GM18508 (cell line): ENCODE measurements around the gene CHAT.

ENCODE experiments used
- ATAC-seq: cut with Tn5 transposase; IDR thresholded peaks from one replicate; pipeline ENCODE4 v1.9.1; 2021; ENCODE audit warnings: moderate number of reproducible peaks; ENCODE audit not compliant: insufficient read depth, unreplicated experiment

CHAT gene

DNA sequence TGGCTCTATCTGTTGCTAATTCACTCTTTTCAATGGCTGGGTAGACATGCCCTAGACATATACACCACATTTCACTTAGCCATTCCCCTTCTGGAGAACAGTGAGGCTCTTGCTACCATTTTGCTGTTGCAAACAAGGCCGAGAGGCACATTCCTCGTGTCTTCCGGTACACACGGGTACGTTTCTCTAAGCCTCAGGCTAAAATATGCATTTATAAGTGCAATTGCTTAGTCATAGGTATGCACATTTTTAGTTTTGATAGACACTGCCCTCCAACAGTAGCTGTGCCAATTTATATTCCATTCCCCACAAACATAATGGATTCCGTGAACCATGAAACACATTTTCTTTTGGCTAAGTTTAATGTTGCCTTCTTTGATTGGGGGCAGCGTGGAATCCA is 13.2 kb downstream of the CHAT start:
- ATAC-seq, result no peak

DNA sequence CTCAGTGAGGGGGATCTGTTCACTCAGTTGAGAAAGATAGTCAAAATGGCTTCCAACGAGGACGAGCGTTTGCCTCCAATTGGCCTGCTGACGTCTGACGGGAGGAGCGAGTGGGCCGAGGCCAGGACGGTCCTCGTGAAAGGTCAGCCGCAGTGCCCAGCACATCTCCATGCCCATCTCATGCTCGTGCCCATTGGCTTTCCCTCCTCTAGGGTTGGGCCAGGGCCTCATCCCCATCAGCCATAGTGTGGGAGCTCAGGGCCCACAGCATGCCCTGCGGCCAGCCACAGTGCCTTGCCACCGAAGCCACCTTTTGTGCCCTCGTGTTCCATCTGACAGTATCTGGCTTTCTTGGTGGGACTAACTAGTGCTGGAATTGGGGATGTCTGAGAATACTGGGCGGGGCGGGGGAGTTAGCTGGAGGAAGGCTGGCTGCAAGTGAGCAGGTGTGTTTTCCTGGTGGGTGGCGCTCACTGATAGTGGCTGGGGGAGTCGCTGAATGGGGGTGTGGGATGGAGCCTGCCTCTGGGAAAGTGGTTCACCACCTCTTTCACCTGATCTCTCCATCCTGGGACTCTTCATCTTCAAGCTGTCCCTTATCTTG is 13.9 kb downstream of the CHAT start:
- no peak for ATAC-seq

DNA sequence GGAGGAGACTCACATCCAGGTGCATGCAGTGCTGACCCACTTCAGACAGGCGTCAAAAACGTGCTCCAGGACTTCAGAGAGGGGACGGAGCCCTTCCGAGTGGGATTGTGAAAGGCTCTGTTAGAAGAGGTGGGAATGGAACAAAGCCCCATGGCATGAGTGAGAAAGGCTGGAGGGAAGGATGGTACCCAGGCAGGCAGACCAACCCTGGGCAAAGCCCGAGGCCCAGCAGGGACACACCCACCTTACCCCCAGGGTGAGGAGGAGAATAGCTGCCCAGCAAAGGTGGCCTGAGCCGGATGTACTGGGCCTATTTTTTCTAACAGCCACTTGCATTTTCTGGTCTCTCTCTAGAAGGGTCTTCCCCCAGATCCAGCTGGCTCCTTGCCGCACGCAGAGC is 14.8 kb downstream of the CHAT start:
- ATAC-seq, result no peak

DNA sequence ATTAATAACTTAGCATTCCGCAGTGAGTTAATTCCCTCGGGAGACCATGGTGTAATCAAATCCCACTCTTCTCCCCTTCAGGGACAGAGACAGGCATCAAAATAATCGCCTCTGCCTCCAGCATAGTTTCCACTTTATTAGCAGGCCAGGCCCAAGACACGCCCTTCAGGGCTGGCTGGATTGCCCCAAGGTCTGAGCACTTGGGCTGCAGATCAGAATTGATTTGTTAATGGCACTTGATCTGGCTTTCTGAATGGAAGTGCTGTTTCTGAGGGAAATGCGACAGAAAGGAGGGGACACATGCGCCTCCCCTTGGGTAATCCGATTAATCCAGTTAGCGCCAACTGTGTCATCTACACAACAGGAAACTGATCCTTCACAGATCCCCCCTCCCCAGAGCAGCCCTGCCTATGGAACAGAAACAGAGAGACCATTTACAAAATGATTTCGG is 15.6 kb downstream of the CHAT start:
- no peak for ATAC-seq

DNA sequence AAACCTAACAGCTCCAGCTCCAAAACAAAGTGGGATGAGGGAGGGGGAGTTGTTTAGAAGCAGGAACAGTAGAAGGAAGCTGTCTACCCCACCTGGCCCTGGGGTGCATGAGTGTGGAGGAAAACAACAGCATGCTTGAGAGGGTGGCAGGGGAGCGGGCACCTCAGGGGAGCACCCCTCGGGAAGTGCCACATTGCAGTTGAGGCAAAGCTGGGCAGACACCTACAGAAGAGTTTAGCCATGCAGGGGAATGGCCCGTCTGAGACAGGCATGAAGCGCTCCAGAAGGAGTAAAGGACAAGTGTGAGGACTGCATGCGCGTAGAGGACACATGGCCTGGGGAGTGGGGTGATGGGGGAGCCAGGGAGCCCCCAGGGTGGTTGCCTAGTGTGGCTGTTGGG is 18.1 kb downstream of the CHAT start:
- ATAC-seq, result no peak

DNA sequence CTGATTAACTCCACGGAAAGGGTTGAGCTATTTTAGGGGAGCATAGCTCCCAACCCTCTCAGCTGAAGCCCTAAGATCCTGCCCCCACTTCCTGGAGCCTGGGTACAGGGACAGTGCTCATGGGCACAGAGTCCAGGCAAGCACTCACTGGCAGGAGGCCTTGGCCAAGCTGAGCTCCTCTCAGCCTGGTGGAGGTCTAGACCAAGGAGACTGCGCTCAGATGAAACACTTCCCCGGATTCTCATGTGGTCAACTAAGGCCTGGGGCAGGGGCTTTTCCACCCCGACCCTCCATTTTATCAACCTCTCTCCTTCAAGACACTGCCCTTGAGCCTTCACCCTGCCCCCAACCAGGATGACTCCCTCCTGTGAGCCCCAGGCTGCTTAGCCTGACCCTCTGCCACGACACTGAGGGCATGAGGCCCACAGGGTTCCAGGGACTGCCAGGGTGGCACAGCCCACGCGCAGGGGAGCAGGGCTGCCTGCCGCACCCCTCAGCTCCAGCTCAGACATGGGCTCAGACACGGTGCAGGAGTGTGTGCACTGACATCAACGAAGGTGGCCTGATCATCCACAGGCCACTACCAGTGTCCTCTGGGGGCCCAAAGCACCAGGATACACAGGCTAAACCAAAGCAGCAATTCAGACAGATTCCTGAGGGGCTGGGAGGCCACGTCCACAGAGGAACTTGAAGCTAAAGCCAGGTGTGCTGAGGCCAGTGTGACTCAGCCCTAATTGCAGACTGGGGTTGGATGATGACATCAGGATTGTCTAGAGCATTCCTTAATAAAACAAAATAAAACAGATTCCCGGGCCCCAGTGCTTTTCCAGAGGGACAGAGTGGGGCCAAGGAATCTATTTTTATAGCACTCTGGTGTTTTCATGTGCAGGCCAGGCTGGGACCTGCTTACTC is 18.8 kb downstream of the CHAT start:
- ATAC-seq, result no peak

DNA sequence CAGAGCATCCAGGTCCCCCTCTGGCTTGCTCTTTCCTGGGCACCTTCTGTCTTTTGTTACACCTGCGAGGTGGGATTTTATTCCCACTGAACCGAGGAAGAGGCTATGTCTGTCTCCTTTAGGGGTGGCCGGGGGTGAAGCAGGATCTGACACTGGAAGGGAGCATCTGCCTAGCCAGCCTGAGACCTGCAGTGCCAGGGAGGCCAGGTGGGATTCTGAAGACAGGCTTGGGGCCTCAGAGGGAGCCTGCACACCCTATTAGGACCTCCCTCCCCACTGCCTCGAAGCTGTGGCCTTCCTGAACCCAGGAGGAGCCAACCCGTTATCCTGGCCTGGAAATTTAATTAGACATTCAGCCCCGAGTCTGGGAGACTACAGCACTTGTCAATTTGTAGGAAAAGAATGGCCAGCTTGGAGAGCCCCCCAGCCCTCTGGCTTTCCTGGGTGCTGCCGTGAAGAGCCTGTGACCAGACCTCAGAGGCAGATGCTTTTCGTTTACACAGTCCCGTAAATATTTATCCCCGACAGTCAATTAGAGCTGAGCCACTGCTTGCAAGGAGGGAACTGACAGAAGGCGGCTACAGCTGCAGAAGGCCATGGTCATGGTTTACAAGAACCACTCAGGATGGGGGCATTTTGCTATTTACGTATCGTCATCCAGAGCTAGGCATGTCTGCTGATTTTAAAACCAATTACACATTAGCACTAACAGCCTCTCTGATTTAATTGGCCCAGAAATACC is 19.7 kb downstream of the CHAT start:
- no peak for ATAC-seq

DNA sequence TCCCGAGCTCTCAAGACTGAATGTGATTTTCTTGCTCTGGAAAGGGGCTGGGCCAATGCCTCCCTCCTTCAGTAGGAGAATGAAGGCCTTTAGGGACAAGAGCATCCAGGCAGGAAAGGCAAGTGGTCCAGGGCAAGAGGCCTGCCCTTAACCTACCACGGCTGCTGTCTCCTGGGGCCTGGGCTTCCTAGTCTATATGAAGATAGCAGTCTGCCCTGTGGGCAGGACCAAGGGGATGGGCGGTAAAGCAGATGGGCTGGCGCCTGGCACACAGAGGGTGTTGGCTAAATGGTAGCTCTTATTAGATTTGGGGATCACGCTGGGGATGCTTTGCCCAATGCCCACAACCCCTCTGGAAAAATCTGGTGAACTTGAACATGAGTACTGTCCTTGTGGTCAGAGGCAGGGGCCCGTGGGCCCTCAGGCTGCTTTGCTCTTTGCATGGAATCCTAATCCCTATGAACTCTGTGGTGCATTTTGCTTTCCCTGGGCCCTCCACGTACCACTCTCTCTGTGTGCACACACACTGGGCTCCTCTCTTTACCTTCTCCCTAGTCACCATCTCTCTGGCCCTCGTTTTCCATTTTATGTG is 20.3 kb downstream of the CHAT start:
- no peak for ATAC-seq

DNA sequence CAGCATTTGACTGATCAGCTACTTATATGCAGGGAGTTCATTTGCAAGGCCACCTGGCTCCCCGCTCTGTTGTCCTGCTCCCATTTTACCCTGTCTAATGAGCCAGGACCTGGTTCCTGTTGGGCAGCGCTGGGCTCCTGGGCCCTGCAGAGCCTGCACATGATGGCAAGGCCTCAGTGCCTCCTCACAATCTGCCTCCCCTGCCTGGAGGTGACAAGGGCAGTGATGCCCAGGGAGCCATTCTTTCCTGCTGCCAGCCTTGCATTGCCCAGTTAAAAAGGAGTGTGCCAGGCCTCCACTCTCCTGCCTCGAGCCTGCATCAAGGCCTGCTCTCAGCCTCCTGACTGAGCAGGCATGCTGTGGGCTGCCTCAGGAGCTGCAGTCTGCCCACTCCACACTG is 28.5 kb downstream of the CHAT start:
- no peak for ATAC-seq

DNA sequence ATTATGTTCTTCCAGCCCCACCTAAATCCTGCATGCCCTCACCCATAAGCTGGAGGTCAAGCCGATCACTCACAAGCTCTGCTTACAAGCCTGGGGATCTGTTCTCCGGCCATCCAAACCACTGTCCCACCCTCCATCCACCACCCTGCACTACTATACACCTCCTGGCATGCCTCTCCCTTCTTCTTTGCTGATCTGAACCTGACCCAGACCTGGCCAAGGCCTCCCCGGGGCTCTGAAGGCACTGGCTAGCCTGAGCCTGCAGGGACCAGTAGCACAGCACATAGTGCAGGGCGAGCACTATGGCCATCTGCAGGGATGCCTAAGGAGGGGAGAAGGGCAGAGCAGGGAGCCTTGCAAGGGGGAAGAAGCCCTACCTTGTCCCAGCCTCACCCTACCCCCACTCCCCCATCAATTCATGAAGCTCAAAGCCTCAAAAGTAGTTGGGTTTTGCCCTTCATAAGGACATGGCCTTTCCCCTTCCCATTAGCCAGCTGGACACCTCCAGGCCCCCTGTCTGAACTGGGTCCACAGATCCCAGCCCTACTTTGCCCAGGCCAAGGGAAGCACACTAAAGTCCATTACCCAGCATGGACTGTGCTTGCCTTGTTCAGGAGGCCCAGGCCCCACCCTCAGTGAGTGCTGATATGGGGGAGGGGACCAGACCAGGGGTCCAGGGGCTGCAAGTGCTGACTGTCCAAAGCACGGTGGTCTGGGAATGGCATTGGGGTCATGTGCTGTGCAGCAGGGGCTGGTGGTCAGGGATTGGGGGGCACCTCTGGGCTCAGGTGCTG is 29.6 kb downstream of the CHAT start:
- no peak for ATAC-seq

DNA sequence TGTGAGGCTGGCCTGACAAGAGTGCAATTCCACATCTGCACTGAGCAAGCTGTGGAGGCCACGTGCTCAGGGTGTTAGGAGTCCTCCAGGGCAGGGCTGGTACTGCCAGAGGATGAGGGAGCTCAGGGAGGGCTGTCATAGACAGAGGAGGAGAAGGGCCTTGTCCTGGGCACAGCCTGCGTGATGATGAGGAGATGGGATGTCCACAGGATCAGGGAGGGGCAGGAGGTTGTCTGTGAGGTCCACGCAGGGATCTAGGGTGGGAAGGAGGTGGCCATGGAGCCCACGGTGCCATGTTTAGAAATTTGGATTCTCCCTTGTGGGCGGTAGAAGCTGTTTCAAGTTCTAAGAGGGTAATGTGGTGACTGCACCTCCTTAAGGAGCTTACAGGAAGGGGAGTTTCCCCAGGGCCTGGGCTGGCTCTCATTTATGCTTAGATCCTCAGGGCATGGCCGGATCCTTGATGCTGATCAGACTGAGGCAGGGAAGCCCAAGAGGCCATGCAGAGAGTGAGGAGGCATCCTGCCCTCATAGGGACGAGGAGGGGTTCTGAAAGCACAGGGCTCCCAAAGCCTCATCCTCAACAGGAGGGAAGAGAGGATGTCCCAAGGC is 30.3 kb downstream of the CHAT start:
- ATAC-seq, result no peak

DNA sequence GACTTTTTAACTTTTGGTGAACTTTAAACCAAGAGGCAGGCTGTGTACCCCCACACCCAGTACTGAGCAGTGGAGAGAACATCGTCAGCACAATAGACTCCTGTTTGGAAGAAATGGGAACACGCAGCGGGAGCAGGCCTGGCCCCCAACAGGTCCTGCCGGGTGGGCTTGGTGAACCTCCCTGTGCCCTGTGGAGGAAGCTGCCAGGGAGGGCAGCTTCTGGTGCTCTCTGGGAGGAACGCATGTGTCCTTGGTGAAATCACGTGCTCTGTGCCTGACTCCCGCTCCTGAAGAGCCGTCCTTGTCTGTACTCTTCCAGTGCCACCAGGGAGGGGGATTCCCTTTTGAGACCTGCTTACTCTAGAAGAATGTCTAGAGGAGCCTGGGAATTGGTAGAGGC is 31.6 kb downstream of the CHAT start:
- no peak for ATAC-seq

DNA sequence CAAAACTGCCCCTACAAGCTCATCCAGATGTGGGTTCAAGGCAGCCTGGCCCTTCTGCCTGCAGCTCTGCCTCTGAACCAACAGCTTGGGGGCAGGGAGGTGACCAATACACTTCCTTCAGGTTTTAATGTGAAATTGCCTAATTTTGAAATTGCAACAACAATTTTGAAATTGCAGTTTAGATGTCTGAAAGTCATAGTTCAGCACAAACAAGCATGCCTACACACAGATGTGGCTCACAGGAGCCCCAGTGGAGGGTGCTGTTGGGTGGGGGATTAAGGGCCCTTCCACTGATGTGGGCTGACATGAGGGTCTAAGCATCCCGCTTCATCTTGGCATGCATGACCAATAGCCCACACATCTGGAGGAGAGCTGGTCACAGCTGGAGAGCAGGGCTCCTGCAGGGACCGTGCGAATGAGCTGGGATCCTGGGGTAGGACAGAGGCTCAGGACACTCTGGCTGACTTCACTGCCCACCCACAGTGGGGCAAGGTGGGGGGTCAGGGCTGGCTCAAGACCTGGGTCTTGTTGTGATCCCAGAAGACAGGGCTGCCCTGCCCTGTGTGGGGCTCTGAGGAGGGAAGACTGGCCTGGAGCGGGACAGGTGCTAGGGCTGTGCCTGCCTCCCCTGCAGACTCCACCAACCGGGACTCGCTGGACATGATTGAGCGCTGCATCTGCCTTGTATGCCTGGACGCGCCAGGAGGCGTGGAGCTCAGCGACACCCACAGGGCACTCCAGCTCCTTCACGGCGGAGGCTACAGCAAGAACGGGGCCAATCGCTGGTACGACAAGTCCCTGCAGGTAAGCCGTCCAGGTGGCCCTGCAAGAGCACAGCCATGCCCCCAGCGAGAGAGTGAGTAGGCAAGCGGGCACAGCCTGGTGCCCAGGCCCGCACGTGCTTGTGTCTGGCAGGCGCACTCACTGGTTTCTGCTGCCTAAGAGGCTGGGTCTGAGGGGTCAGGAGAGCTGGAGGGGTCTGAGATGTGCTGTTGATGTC is 32.3 kb downstream of the CHAT start:
- no peak for ATAC-seq

DNA sequence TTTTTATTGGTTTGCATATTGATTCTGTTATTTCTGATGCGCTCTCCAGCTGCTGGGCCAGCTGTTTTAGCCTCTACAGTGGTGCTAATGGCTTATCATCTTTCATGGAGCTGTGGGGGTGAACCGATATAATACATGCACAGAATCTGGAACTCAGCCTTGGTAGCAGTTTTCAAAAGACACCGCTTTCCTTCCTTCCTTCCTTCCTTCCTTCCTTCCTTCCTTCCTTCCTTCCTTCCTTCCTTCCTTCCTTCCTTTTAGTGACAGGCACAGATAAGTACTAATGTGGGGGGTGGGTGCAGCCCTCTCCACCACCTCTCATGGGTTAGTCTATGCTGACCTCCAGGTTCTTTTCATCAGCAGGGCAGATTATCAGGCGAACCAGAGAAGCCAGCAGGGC is 33.7 kb downstream of the CHAT start:
- no peak for ATAC-seq

DNA sequence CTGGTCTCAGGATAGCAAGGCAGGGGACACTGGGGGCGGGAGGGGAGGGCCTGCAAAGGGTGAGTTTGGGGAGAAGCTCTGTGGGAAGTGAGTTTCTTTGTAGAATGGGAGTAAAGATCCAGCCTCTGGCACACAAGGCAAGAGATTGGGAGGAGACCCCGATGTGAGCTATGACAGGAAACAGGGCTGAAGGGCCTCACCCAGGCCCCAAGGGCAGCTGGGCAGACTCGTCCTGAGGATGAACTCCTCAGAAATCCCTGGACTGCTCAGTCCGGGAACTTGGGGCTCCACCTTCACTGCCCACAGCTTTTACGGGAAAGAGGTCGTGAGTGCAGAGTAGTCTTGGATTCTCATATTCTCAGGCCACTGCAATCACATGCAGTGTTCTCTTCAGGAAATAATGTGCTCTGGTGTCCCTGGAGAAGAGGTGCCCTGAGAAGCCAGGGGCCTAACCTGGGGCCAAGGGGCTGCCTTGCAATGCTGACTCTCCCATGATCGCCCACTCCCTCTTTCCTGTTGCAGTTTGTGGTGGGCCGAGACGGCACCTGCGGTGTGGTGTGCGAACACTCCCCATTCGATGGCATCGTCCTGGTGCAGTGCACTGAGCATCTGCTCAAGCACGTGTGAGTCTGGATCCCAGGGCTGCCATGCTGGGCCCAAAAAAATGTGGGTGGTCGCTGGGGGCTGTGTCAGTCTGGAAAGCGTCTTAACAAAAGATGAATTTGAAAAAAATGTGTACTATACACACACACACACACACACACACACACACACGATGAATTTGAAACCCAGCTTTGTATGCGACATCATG is 34.4 kb downstream of the CHAT start:
- ATAC-seq, result no peak

DNA sequence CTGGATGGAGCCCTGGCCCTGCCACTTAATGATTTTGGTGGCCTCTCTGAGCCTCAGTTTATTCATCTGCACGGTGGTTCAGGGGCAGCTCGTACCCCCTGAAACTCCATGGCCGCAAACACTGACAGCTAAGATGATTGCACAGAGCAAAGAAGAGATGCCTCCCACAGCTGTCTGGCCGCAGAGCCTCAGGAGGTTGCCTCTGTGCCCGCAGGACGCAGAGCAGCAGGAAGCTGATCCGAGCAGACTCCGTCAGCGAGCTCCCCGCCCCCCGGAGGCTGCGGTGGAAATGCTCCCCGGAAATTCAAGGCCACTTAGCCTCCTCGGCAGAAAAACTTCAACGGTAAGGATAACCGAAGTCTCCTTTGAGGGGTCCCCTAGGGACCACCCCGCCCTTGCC is 35.5 kb downstream of the CHAT start:
- ATAC-seq, result no peak

DNA sequence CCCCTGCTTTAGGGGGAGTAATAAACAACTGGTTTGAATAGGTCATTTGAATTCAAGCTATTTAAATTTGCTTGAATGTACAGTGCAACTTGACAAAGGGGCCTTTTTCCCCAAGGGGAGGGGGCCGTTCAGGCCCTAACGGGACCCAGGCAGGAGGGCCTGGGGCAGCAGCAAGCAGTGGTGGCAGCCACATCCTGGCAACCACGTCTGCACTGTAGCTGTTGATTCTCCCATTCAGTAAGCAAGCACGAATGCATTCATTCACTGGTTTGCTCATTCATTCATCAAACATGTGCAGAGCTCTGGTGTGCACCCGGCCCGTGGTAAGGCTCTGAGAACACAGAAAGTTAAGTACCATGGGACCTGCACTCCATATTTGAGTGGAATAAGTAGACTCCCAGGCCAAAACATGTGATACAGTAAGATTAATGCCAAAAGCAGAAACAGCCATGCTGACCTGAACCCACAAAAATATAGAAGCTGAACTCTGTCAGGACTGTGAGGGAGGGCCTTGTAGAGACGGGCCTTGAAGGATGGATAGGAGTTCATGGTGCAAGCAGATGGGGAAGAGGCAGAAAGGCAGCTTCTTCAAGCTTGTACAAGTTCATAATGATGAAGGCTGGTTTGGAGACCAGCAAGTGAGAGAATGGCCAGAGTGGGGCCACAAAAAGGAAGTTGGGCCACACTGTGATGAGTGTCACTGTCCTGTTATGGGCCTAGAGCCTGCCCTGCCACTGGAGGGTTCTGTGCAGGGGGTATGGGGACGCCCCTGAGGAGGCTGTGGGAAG is 36.3 kb downstream of the CHAT start:
- ATAC-seq, result no peak
